ENCODE results near the gene CCDC43. TPM values are rescaled to one million over a fixed set of nuclear protein-coding genes. Genes with fewer than 3 reads are reported as not detected.
"Not testable (repeated sequence)": the region's sequence is repeated elsewhere in the genome, so short reads cannot be mapped to it uniquely, and the experiment has no call there.

CCDC43 gene
- total RNA-seq, 2 experiments from 2014 or later: 23.6 to 25.3 TPM

DNA sequence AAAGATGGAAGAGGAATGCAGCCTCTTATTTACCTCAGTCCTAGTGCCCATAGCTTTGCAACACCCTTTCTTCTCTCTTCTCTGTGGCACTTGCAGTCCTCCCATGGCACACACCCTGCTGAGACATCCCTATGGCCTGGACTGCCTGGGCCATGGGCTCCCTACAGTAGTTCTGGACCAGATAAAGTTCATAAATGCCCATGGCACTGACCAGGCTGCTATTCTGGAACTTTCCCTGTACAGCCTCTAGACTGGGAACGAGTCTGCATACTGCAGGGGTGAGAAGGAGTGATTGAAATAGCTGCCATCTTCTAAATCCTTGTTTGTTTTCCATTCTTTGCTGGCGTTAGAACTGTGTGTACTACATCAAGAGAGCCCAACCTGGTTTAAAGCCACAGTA lies 44.7 kb upstream of the CCDC43 start:
- Histone ChIP-seq H3K27me3 (ENCODE audit: control insufficient read depth in 1 of 2, insufficient read depth in 2 of 2, low read length in 2 of 2) (no peaks in the 10 kb centered on the region), H3K4me1 (ENCODE audit: insufficient read depth, low read length) (no peaks in the 10 kb centered on the region), H3K9me3 (ENCODE audit: control insufficient read depth in 1 of 2, insufficient read depth in 1 of 2, low read length in 2 of 2) (no peaks in the 10 kb centered on the region), H3K4me3 (ENCODE audit: low read length) (no peak overlapping the region), H3K27ac (ENCODE audit: low read depth in 1 of 2, low read length in 2 of 2) (no peak overlapping the region), H3K36me3 (ENCODE audit: insufficient read depth, low read length) (no peaks in the 10 kb centered on the region)
- no peak overlapping the region for H3K27ac Mint-ChIP-seq
- POLR2A ChIA-PET: no interaction called here
- no peak for TF ChIP-seq CTCF (IDR thresholded peaks at IDR 0.05)
- no peak overlapping the region for H3K4me3 Mint-ChIP-seq
- intact Hi-C loops (cut with DNase I, micrococcal nuclease): no loop called here
- no peaks in the 10 kb centered on the region for H3K27me3 Mint-ChIP-seq
- no peak for ATAC-seq (ENCODE audit: poor library complexity)
- H3K36me3 Mint-ChIP-seq (ENCODE audit: low read depth): no peaks in the 10 kb centered on the region
- no peak for DNase-seq
- CTCF ChIA-PET: no interaction called here
- H3K4me1 Mint-ChIP-seq (ENCODE audit: low read depth): no peaks in the 10 kb centered on the region
- H3K9me3 Mint-ChIP-seq: no peaks in the 10 kb centered on the region

- Mint-ChIP-seq H3K36me3 (ENCODE audit: low read depth) (no peaks in the 10 kb centered on the region), H3K27me3 (no peaks in the 10 kb centered on the region), H3K27ac (no peak overlapping the region), H3K4me1 (ENCODE audit: low read depth) (no peaks in the 10 kb centered on the region), H3K4me3 (no peak overlapping the region), H3K9me3 (no peaks in the 10 kb centered on the region)
- intact Hi-C loops (cut with DNase I, micrococcal nuclease): no loop called here
- Histone ChIP-seq H3K27me3 (ENCODE audit: control insufficient read depth in 1 of 2, insufficient read depth in 2 of 2, low read length in 2 of 2) (no peaks in the 10 kb centered on the region), H3K36me3 (ENCODE audit: insufficient read depth, low read length) (no peaks in the 10 kb centered on the region), H3K9me3 (ENCODE audit: control insufficient read depth in 1 of 2, insufficient read depth in 1 of 2, low read length in 2 of 2) (no peaks in the 10 kb centered on the region), H3K27ac (ENCODE audit: low read depth in 1 of 2, low read length in 2 of 2) (no peak overlapping the region), H3K4me3 (ENCODE audit: low read length) (no peak overlapping the region), H3K4me1 (ENCODE audit: insufficient read depth, low read length) (no peaks in the 10 kb centered on the region)
- ATAC-seq (ENCODE audit: poor library complexity) (no peak), DNase-seq (no peak)
- ChIA-PET CTCF (no interaction called here), POLR2A (no interaction called here)
- no peak for TF ChIP-seq CTCF (IDR thresholded peaks at IDR 0.05)
Measured at GRCh38 chr17:44733753-44734152, 44.2 kb upstream of the CCDC43 start.

GRCh38 chr17:44726121-44726520 lies 36.5 kb upstream of the CCDC43 start:
- H3K27me3 ChIP-seq (ENCODE audit: control insufficient read depth in 1 of 2, insufficient read depth in 2 of 2, low read length in 2 of 2); intact Hi-C loops (cut with DNase I, micrococcal nuclease); DNase-seq; H3K27me3 Mint-ChIP-seq; H3K4me1 Mint-ChIP-seq (ENCODE audit: low read depth); H3K27ac Mint-ChIP-seq; H3K36me3 Mint-ChIP-seq (ENCODE audit: low read depth); H3K36me3 ChIP-seq (ENCODE audit: insufficient read depth, low read length); CTCF ChIA-PET; H3K4me1 ChIP-seq (ENCODE audit: insufficient read depth, low read length); POLR2A ChIA-PET; H3K4me3 Mint-ChIP-seq; H3K4me3 ChIP-seq (ENCODE audit: low read length); H3K27ac ChIP-seq (ENCODE audit: low read depth in 1 of 2, low read length in 2 of 2); H3K9me3 Mint-ChIP-seq; ATAC-seq (ENCODE audit: poor library complexity); H3K9me3 ChIP-seq (ENCODE audit: control insufficient read depth in 1 of 2, insufficient read depth in 1 of 2, low read length in 2 of 2): not testable (repeated sequence)

DNA sequence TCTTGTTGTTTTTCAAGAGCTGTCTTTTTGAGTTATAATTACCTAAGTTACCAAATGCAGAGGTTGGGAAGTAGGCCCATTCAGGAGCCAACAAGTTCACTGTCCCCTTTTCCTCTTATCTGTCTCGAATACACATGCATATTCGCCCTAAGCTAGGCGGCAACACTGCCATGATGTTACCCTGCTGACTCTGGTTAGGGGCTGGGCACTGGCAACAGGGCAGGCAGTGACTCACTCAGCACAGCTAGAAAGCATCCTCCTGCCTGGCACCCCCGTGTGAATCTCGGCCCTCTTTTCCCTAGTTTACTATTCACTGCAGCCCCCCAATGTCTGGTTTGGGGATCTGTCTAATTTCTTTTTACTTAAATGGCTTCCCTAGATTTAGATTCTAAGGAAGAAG lies 32.7 kb upstream of the CCDC43 start:
- H3K4me1 ChIP-seq (ENCODE audit: insufficient read depth, low read length): no peaks in the 10 kb centered on the region
- DNase-seq (no peak), ATAC-seq (ENCODE audit: poor library complexity) (no peak)
- H3K27me3 ChIP-seq (ENCODE audit: control insufficient read depth in 1 of 2, insufficient read depth in 2 of 2, low read length in 2 of 2): no peaks in the 10 kb centered on the region
- Mint-ChIP-seq H3K4me3 (no peak overlapping the region), H3K9me3 (no peaks in the 10 kb centered on the region), H3K27me3 (no peaks in the 10 kb centered on the region), H3K4me1 (ENCODE audit: low read depth) (no peaks in the 10 kb centered on the region), H3K36me3 (ENCODE audit: low read depth) (no peaks in the 10 kb centered on the region), H3K27ac (no peak overlapping the region)
- ChIA-PET CTCF (no interaction called here), POLR2A (no interaction called here)
- peaks cover 2% of the 10 kb centered on the region for H3K36me3 ChIP-seq (ENCODE audit: insufficient read depth, low read length)
- TF ChIP-seq CTCF (IDR thresholded peaks at IDR 0.05): no peak
- intact Hi-C loops (cut with DNase I, micrococcal nuclease): no loop called here
- H3K27ac ChIP-seq (ENCODE audit: low read depth in 1 of 2, low read length in 2 of 2): no peak overlapping the region
- no peak overlapping the region for H3K4me3 ChIP-seq (ENCODE audit: low read length)
- no peaks in the 10 kb centered on the region for H3K9me3 ChIP-seq (ENCODE audit: control insufficient read depth in 1 of 2, insufficient read depth in 1 of 2, low read length in 2 of 2)

All from CD4-positive, alpha-beta T cell (primary cell).